Measurements from ENCODE around the gene NANOS2.
"Not testable (repeated sequence)": the region's sequence is repeated elsewhere in the genome, so short reads cannot be mapped to it uniquely, and the experiment has no call there.

NANOS2 gene

GRCh38 chr19:45927565-45928261 is 13.1 kb upstream of the NANOS2 start:
- peak in 1 of 2 experiments; percentile 50 for DNase-seq

- DNase-seq = no peak
Observed at GRCh38 chr19:45924891-45925447, 10.4 kb upstream of the NANOS2 start.

GRCh38 chr19:45922281-45922680 is 7.7 kb upstream of the NANOS2 start:
- no peak for DNase-seq

GRCh38 chr19:45920458-45920857 is 5.9 kb upstream of the NANOS2 start:
- DNase-seq = no peak

- no peak for DNase-seq
Observed at GRCh38 chr19:45919678-45920077, 5.1 kb upstream of the NANOS2 start.

- no peak for DNase-seq
Observed at GRCh38 chr19:45918721-45919120, 4.1 kb upstream of the NANOS2 start.

- DNase-seq = no peak
Observed at GRCh38 chr19:45917421-45918091, 3.0 kb upstream of the NANOS2 start.

- DNase-seq = no peak
Observed at GRCh38 chr19:45911291-45911690, 3.3 kb downstream of the NANOS2 start.

GRCh38 chr19:45908956-45909355 is 5.6 kb downstream of the NANOS2 start:
- no peak for DNase-seq

GRCh38 chr19:45906221-45906620 is 8.4 kb downstream of the NANOS2 start:
- DNase-seq = no peak

- no peak for DNase-seq
Observed at GRCh38 chr19:45905011-45905410, 9.6 kb downstream of the NANOS2 start.

GRCh38 chr19:45902651-45903625 is 11.6 kb downstream of the NANOS2 start:
- peak; percentile 24 to 84 for DNase-seq

GRCh38 chr19:45901912-45902650 is 12.5 kb downstream of the NANOS2 start, which contains the start of gene MYPOP:
Gene MYPOP, minus strand, starts transcription at chr19:45902613. Its CDS starts 840 bp downstream, at chr19:45901773.
- DNase-seq = no peak

GRCh38 chr19:45901432-45901911 is 13.1 kb downstream of the NANOS2 start:
- no peak for DNase-seq

GRCh38 chr19:45900738-45901431 is 13.7 kb downstream of the NANOS2 start:
- no peak for DNase-seq

- no peak for DNase-seq
Observed at GRCh38 chr19:45899919-45900589, 14.5 kb downstream of the NANOS2 start.

- DNase-seq = no peak
Observed at GRCh38 chr19:45899253-45899652, 15.3 kb downstream of the NANOS2 start.

- no peak for DNase-seq
Observed at GRCh38 chr19:45897261-45897812, 17.2 kb downstream of the NANOS2 start.

- not testable (repeated sequence) for DNase-seq
Observed at GRCh38 chr19:45895983-45896599, 18.5 kb downstream of the NANOS2 start.

- no peak for DNase-seq
Observed at GRCh38 chr19:45895519-45895972, 19.0 kb downstream of the NANOS2 start.
